Neural progenitor cell (in vitro differentiated cells): Measurements from ENCODE around the gene TNRC6C. TPM values are rescaled to one million over a fixed set of nuclear protein-coding genes. Genes with fewer than 3 reads are reported as not detected.

Source experiments
- DNase-seq: peaks from one replicate; pipeline ENCODE4 v3.0.0-alpha.2; 2016; ENCODE audit warnings: low spot score
- H2AFZ ChIP-seq: fragments of 200-600 bp; sonication (generic); replicated peaks from 2 replicates; pipeline ENCODE4 v1.6.1; 2016; ENCODE audit warnings: antibody characterized with exemption
- H3F3A ChIP-seq: fragments of 200-600 bp; sonication (generic); 2 replicates; pipeline ENCODE4 v1.6.1; 2016; ENCODE audit warnings: antibody characterized with exemption, low read depth
- H3K27ac ChIP-seq: fragments of 200-600 bp; sonication (generic); 2 replicates; pipeline ENCODE4 v1.5.1; 2016; ENCODE audit warnings: mild to moderate bottlenecking
- H3K27me3 ChIP-seq: fragments of 200-600 bp; sonication (generic); 2 replicates; pipeline ENCODE4 v1.6.1; 2016; ENCODE audit warnings: mild to moderate bottlenecking, moderate library complexity
- H3K36me3 ChIP-seq: fragments of 200-600 bp; sonication (generic); 2 replicates; pipeline ENCODE4 v1.5.1; 2016
- H3K4me1 ChIP-seq: fragments of 200-600 bp; sonication (generic); 2 replicates; pipeline ENCODE4 v1.6.1; 2016; ENCODE audit warnings: mixed run types
- H3K4me2 ChIP-seq: fragments of 200-600 bp; sonication (generic); 2 replicates; pipeline ENCODE4 v1.6.1; 2016
- H3K4me3 ChIP-seq: fragments of 200-600 bp; sonication (generic); 2 replicates; pipeline ENCODE4 v1.5.1; 2016
- H3K79me2 ChIP-seq: fragments of 200-600 bp; sonication (generic); 2 replicates; pipeline ENCODE4 v1.6.1; 2016; ENCODE audit warnings: low read depth
- H3K9ac ChIP-seq: fragments of 200-600 bp; sonication (generic); 2 replicates; pipeline ENCODE4 v1.6.1; 2016
- H3K9me3 ChIP-seq: fragments of 200-600 bp; sonication (generic); 2 replicates; pipeline ENCODE4 v1.5.1; 2016; ENCODE audit warnings: low read depth
- H4K20me1 ChIP-seq: fragments of 200-600 bp; sonication (generic); 2 replicates; pipeline ENCODE4 v1.6.1; 2016; ENCODE audit warnings: low read depth
- H3K27ac Mint-ChIP-seq: 3 replicates; pipeline ENCODE4 v1.8.0; 2021; ENCODE audit warnings: mixed read lengths
- H3K27me3 Mint-ChIP-seq: 2 replicates; pipeline ENCODE4 v1.8.0; 2022; ENCODE audit warnings: low read depth, mild to moderate bottlenecking, inconsistent platforms, moderate library complexity, mixed read lengths; ENCODE audit not compliant: insufficient read depth
- H3K36me3 Mint-ChIP-seq: 3 replicates; pipeline ENCODE4 v1.8.0; 2021; ENCODE audit warnings: mixed read lengths
- H3K4me1 Mint-ChIP-seq: 3 replicates; pipeline ENCODE4 v1.8.0; 2021; ENCODE audit warnings: mixed read lengths
- H3K4me3 Mint-ChIP-seq: 3 replicates; pipeline ENCODE4 v1.8.0; 2021; ENCODE audit warnings: mild to moderate bottlenecking, moderate library complexity, mixed read lengths
- H3K9me3 Mint-ChIP-seq: 3 replicates; pipeline ENCODE4 v1.8.0; 2020; ENCODE audit warnings: mixed read lengths
- EZH2 ChIP-seq: fragments of 200-600 bp; sonication (generic); IDR thresholded peaks from 2 replicates; pipeline ENCODE4 v1.6.1; 2017; ENCODE audit warnings: antibody characterized with exemption, mild to moderate bottlenecking, moderate library complexity
- EZH2phosphoT487 ChIP-seq: fragments of 200-600 bp; sonication (generic); IDR thresholded peaks from 2 replicates; pipeline ENCODE4 v1.6.1; 2017; ENCODE audit warnings: antibody characterized with exemption
- total RNA-seq: library from RNA; depleted of rRNA; stranded (reverse); fragments of >200 nt; gene quantifications from 2 replicates; pipeline ENCODE4 v1.2.3, GENCODE V29; 2015; ENCODE audit warnings: low replicate concordance
- TF ChIP-seq, protein P1 (sequence below): fragments of 200-600 bp; sonication (generic); IDR thresholded peaks from 2 replicates; pipeline ENCODE4 v1.5.1; 2017; ENCODE audit warnings: antibody characterized with exemption, mild to moderate bottlenecking

The TNRC6C gene
- total RNA-seq, 1 donor from 2014 or later, result 14.9 TPM

DNA sequence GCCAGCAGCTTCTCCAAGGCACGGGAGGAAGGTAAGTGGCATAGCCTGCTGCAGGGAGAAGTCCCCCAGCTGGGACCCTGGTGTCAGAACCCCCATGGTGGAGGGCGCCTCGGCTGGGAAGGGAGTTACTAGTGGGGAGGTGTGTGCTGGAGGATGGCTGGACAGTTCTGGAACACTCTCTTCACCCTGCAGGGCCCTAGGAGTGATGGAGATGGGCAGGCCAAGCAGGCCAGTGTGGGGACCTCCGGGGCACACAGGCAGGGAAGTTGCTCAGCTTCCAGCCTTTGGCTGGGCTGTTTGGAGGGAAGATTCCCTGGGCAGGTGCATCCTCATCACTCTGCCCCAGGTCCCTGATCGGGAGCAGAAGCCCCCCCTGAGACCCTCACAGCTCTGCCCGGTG is 188.4 kb downstream of the TNRC6C start:
- Histone ChIP-seq H3F3A (peaks cover 3% of the 10 kb centered on the region), H2AFZ (no peak overlapping the region), H3K4me2 (no peak overlapping the region), H3K36me3 (no peaks in the 10 kb centered on the region), H3K4me1 (peaks cover 5% of the 10 kb centered on the region), H3K9ac (no peak overlapping the region), H3K27me3 (no peaks in the 10 kb centered on the region), H3K27ac (no peak overlapping the region), H4K20me1 (no peaks in the 10 kb centered on the region), H3K9me3 (no peaks in the 10 kb centered on the region), H3K79me2 (no peaks in the 10 kb centered on the region), H3K4me3 (no peak overlapping the region)
- Mint-ChIP-seq H3K36me3 (no peaks in the 10 kb centered on the region), H3K27me3 (peaks cover 4% of the 10 kb centered on the region), H3K9me3 (no peaks in the 10 kb centered on the region), H3K4me1 (peaks cover 20% of the 10 kb centered on the region), H3K4me3 (no peak overlapping the region), H3K27ac (no peak overlapping the region)
- DNase-seq, result no peak
- TF ChIP-seq EZH2, result no peak
- TF ChIP-seq EZH2phosphoT487, result no peak
- TF ChIP-seq, protein P1, sequence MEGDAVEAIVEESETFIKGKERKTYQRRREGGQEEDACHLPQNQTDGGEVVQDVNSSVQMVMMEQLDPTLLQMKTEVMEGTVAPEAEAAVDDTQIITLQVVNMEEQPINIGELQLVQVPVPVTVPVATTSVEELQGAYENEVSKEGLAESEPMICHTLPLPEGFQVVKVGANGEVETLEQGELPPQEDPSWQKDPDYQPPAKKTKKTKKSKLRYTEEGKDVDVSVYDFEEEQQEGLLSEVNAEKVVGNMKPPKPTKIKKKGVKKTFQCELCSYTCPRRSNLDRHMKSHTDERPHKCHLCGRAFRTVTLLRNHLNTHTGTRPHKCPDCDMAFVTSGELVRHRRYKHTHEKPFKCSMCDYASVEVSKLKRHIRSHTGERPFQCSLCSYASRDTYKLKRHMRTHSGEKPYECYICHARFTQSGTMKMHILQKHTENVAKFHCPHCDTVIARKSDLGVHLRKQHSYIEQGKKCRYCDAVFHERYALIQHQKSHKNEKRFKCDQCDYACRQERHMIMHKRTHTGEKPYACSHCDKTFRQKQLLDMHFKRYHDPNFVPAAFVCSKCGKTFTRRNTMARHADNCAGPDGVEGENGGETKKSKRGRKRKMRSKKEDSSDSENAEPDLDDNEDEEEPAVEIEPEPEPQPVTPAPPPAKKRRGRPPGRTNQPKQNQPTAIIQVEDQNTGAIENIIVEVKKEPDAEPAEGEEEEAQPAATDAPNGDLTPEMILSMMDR, result no peak

GRCh38 chr17:78147315-78147998 is 189.0 kb downstream of the TNRC6C start:
- Histone ChIP-seq H3K9me3 (no peaks in the 10 kb centered on the region), H3K9ac (no peak overlapping the region), H3K4me1 (peaks cover 5% of the 10 kb centered on the region), H4K20me1 (no peaks in the 10 kb centered on the region), H3K4me3 (no peak overlapping the region), H3K79me2 (no peaks in the 10 kb centered on the region), H3K27me3 (no peaks in the 10 kb centered on the region), H3K36me3 (no peaks in the 10 kb centered on the region), H3K4me2 (no peak overlapping the region), H2AFZ (no peak overlapping the region), H3K27ac (no peak overlapping the region), H3F3A (peaks cover 3% of the 10 kb centered on the region)
- H3K4me1 Mint-ChIP-seq, result peaks cover 19% of the 10 kb centered on the region
- H3K36me3 Mint-ChIP-seq, result no peaks in the 10 kb centered on the region
- no peak overlapping the region for H3K27ac Mint-ChIP-seq
- TF ChIP-seq, protein P1, result no peak
- no peak for TF ChIP-seq EZH2
- no peak overlapping the region for H3K4me3 Mint-ChIP-seq
- no peak for DNase-seq
- no peaks in the 10 kb centered on the region for H3K9me3 Mint-ChIP-seq
- H3K27me3 Mint-ChIP-seq, result peaks cover 3% of the 10 kb centered on the region

- H3K36me3 Mint-ChIP-seq, result no peaks in the 10 kb centered on the region
- Histone ChIP-seq H4K20me1 (no peaks in the 10 kb centered on the region), H3K9ac (no peak overlapping the region), H3F3A (peaks cover 3% of the 10 kb centered on the region), H3K79me2 (no peaks in the 10 kb centered on the region), H3K4me2 (no peak overlapping the region), H2AFZ (no peak overlapping the region), H3K27me3 (no peaks in the 10 kb centered on the region), H3K4me3 (no peak overlapping the region), H3K36me3 (no peaks in the 10 kb centered on the region), H3K9me3 (no peaks in the 10 kb centered on the region), H3K4me1 (peaks cover 5% of the 10 kb centered on the region), H3K27ac (no peak overlapping the region)
- no peak for DNase-seq
- H3K9me3 Mint-ChIP-seq, result no peaks in the 10 kb centered on the region
- H3K4me1 Mint-ChIP-seq, result peaks cover 16% of the 10 kb centered on the region
- H3K27me3 Mint-ChIP-seq, result peaks cover 3% of the 10 kb centered on the region
- TF ChIP-seq, protein P1, result no peak
- TF ChIP-seq EZH2 (no peak), EZH2phosphoT487 (no peak)
- H3K4me3 Mint-ChIP-seq, result no peak overlapping the region
- no peak overlapping the region for H3K27ac Mint-ChIP-seq
Measured at GRCh38 chr17:78148286-78149016, 189.9 kb downstream of the TNRC6C start.
